ENCODE data around the gene MYO7B.

GRCh38 chr2:127597984-127598380 is 62.5 kb downstream of the MYO7B start:
- TF ChIP-seq, protein P1, sequence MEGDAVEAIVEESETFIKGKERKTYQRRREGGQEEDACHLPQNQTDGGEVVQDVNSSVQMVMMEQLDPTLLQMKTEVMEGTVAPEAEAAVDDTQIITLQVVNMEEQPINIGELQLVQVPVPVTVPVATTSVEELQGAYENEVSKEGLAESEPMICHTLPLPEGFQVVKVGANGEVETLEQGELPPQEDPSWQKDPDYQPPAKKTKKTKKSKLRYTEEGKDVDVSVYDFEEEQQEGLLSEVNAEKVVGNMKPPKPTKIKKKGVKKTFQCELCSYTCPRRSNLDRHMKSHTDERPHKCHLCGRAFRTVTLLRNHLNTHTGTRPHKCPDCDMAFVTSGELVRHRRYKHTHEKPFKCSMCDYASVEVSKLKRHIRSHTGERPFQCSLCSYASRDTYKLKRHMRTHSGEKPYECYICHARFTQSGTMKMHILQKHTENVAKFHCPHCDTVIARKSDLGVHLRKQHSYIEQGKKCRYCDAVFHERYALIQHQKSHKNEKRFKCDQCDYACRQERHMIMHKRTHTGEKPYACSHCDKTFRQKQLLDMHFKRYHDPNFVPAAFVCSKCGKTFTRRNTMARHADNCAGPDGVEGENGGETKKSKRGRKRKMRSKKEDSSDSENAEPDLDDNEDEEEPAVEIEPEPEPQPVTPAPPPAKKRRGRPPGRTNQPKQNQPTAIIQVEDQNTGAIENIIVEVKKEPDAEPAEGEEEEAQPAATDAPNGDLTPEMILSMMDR (IDR thresholded peaks at IDR 0.05 in 4 of 5, conservative IDR thresholded peaks at IDR 0.05 in 1 of 5), result no peak
- no peak for TF ChIP-seq POLR2A (IDR thresholded peaks at IDR 0.05)
